Stomach (tissue), 9 donors: ENCODE data around the gene UBAP2. TPM values are rescaled to one million over a fixed set of nuclear protein-coding genes. Genes with fewer than 3 reads are reported as not detected.

Experiments used
- DNase-seq, 2 donors: peaks; one replicate each; pipeline versions ENCODE4 v3.0.0 to v3.0.0-alpha.2; 2013 to 2019
- H3K27ac ChIP-seq, 5 donors: fragments of 200-600 bp in 4 of 5; sonication (generic) in 4 of 5; one replicate each; pipeline ENCODE4 v1.5.1; 2013 to 2019; ENCODE audit warnings: mild to moderate bottlenecking in 1 of 5, moderate library complexity in 1 of 5
- H3K27me3 ChIP-seq, 3 donors: fragments of 200-600 bp; sonication (generic); one replicate each; pipeline ENCODE4 v1.5.1; 2017 to 2019; ENCODE audit warnings: mixed run types in 1 of 3
- H3K36me3 ChIP-seq, 4 donors: fragments of 200-600 bp; sonication (generic); 1 replicate in 3 of 4; 2 replicates in 1 of 4; pipeline ENCODE4 v1.5.1; 2016 to 2019
- H3K4me1 ChIP-seq, 4 donors: fragments of 200-600 bp; sonication (generic); one replicate each; pipeline ENCODE4 v1.5.1; 2016 to 2019
- H3K4me3 ChIP-seq, 4 donors: fragments of 200-600 bp; sonication (generic) in 3 of 4; one replicate each; pipeline ENCODE4 v1.5.1; 2016 to 2019; ENCODE audit warnings: mild to moderate bottlenecking in 1 of 4
- H3K9me3 ChIP-seq, 4 donors: fragments of 200-600 bp; sonication (generic); one replicate each; pipeline ENCODE4 v1.5.1; 2016 to 2019
- EP300 ChIP-seq: sonication (generic); formaldehyde crosslinking; IDR thresholded peaks from one replicate; pipeline ENCODE4 v1.6.1; 2017; ENCODE audit warnings: antibody characterized with exemption
- POLR2A ChIP-seq, 4 donors: fragments of 450-650 bp; IDR thresholded peaks; one replicate each; pipeline ENCODE4 v1.6.1; 2016; ENCODE audit warnings: antibody characterized with exemption in 4 of 4, control low read depth in 2 of 4, mild to moderate bottlenecking in 1 of 4, moderate library complexity in 1 of 4
- POLR2AphosphoS5 ChIP-seq, 3 donors: sonication (generic); formaldehyde crosslinking; IDR thresholded peaks; one replicate each; pipeline ENCODE4 v1.6.1; 2016; ENCODE audit warnings: antibody characterized with exemption in 3 of 3
- WGBS, 5 donors: extraction: QIAGEN DNeasy Blood & Tissue Kit in 3 of 5; methylation state at CpG; one replicate each; pipeline versions ENCODE4 v1.1.5 to v1.1.7; 2013 to 2018; 5-methylcytosine and 5-hydroxymethylcytosine counted together
- intact Hi-C: fragments of 100-400 bp; cut with DNase I; formaldehyde crosslinking; loops from one replicate; pipeline ENCODE4 v1.15.1; 2023; ENCODE audit warnings: low total_unique reads
- polyA plus RNA-seq, 3 donors: library from polyadenylated mRNA; stranded (reverse); fragments of 200-250 nt; gene quantifications; one replicate each; pipeline ENCODE4 v1.2.3, GENCODE V29; 2013
- total RNA-seq, 5 donors: library from RNA; depleted of rRNA; stranded (reverse); fragments of >200 nt; gene quantifications; one replicate each; pipeline versions ENCODE4 v1.1.0 to v1.2.3, GENCODE V29; 2014 to 2016
- TF ChIP-seq, protein P1 (sequence below), 7 experiments: fragments of 450-650 bp in 4 of 7; fragments of 200-600 bp in 3 of 7; sonication (generic) in 3 of 7; IDR thresholded peaks; one replicate each; pipeline ENCODE4 v1.5.1; 2016 to 2019; ENCODE audit warnings: antibody characterized with exemption in 7 of 7, control low read depth in 2 of 7, mild to moderate bottlenecking in 1 of 7
- donor health status: healthy with polysubstance abuse.
- donor health status: Bipolar disorder and iron deficiency.
- donor health status: healthy.

The UBAP2 gene
- total and polyA plus RNA-seq, 8 donors, result 7.0 to 82.9 (median 20.2) TPM

- no peaks in the 10 kb centered on the region for H3K27me3 ChIP-seq
- no peak for DNase-seq
- no peak overlapping the region for H3K4me3 ChIP-seq
- intact Hi-C loops, result loop anchor here (10.0 kb wide), 1 partner anchor 52 kb away; no protein-coding TSS in a partner anchor
- H3K4me1 ChIP-seq, result peaks cover 0 to 22% (median 9%) of the 10 kb centered on the region in 4 donors
- H3K9me3 ChIP-seq, result no peaks in the 10 kb centered on the region
- peaks cover 35 to 95% (median 85%) of the 10 kb centered on the region in 4 donors for H3K36me3 ChIP-seq
- TF ChIP-seq EP300 (no peak), POLR2A (IDR thresholded peaks at IDR 0.05) (no peak), POLR2AphosphoS5 (IDR thresholded peaks at IDR 0.05) (no peak)
- TF ChIP-seq, protein P1, sequence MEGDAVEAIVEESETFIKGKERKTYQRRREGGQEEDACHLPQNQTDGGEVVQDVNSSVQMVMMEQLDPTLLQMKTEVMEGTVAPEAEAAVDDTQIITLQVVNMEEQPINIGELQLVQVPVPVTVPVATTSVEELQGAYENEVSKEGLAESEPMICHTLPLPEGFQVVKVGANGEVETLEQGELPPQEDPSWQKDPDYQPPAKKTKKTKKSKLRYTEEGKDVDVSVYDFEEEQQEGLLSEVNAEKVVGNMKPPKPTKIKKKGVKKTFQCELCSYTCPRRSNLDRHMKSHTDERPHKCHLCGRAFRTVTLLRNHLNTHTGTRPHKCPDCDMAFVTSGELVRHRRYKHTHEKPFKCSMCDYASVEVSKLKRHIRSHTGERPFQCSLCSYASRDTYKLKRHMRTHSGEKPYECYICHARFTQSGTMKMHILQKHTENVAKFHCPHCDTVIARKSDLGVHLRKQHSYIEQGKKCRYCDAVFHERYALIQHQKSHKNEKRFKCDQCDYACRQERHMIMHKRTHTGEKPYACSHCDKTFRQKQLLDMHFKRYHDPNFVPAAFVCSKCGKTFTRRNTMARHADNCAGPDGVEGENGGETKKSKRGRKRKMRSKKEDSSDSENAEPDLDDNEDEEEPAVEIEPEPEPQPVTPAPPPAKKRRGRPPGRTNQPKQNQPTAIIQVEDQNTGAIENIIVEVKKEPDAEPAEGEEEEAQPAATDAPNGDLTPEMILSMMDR (IDR thresholded peaks at IDR 0.05), result no peak
- H3K27ac ChIP-seq, result no peak overlapping the region
- WGBS, 5 donors, result 92 to 95% (median 94%) methylated on average over 9 of the region's 9 CpGs
Measured at GRCh38 chr9:33917036-33917435, 131.7 kb downstream of the UBAP2 start.

DNA sequence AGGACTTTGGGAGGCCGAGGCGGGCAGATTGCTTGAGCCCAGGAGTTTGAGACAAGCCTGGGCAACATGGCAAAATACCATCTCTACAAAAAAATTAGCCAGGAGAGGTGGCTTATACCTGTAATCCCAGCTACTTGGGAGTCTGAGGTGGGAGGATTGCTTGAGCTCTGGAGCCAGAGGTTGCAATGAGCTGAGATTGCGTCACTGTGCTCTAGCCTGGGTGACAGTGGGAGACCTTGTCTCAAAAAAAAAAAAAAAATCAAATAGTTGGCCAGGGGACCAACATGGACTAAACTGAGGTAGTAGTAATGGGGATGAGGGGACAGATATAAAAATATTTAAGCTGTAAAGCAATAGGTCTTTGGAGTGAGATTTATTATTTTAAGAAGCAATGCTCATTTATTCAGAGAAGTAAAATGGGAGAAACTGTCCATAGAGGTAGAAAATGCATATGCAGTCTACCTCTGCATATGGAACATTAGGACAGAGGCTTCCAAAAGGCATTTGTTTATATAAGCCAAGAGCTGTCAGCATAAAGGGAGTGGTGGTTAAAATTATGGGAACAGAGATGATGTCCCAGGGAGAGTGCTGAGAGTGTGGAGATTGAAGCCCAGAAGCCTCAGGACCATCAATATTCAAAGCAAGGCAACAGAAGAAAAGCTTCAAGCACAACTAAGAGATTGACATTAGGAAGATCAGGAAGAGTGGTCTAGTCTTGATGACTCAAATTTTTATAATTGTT is 133.6 kb downstream of the UBAP2 start:
- H3K9me3 ChIP-seq, result no peaks in the 10 kb centered on the region
- H3K27me3 ChIP-seq, result no peaks in the 10 kb centered on the region
- H3K27ac ChIP-seq, result no peak overlapping the region
- TF ChIP-seq POLR2AphosphoS5 (IDR thresholded peaks at IDR 0.05) (no peak), EP300 (no peak)
- TF ChIP-seq, protein P1 (IDR thresholded peaks at IDR 0.05), result no peak
- intact Hi-C loops, result loop anchor here (10.0 kb wide), 1 partner anchor 50 kb away; no protein-coding TSS in a partner anchor
- peaks cover 32 to 77% (median 68%) of the 10 kb centered on the region in 4 donors for H3K36me3 ChIP-seq
- peaks cover 0 to 25% (median 10%) of the 10 kb centered on the region in 4 donors for H3K4me1 ChIP-seq
- no peak overlapping the region for H3K4me3 ChIP-seq
- no peak for DNase-seq
- WGBS, 5 donors, result 77 to 100% (median 97%) methylated on average over 3 of the region's 3 CpGs

- WGBS, 5 donors, result 90 to 96% (median 94%) methylated on average over 1 of the region's 1 CpG
- no peaks in the 10 kb centered on the region for H3K9me3 ChIP-seq
Measured at GRCh38 chr9:33913541-33913940, 135.1 kb downstream of the UBAP2 start.

DNA sequence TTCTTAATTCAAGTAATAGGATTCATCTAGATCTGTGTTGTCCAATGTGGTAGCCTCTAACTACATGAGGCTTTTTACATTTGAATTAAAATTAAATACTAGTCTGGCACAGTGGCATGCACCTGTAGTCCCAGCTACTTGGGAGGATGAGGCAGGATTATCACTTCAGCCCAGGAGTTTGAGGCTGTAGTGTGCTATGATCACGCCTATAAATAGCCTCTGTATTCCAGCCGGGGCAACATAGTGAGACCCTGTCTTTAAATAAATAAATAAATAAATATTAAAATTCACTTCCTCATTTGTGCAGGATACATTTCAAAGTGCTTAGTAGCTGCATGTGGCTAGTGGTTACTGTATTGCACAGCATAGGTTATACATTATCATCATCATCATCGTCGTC is 139.9 kb downstream of the UBAP2 start:
- Histone ChIP-seq H3K36me3 (peaks cover 8 to 32% (median 20%) of the 10 kb centered on the region in 4 donors), H3K4me1 (peaks cover 0 to 43% (median 18%) of the 10 kb centered on the region in 4 donors), H3K4me3 (no peak overlapping the region), H3K27ac (no peak overlapping the region), H3K27me3 (no peaks in the 10 kb centered on the region), H3K9me3 (no peaks in the 10 kb centered on the region)
- no peak for DNase-seq
- TF ChIP-seq EP300, result no peak
- intact Hi-C loops, result no loop called here
- WGBS, 5 donors, result 93 to 96% (median 95%) methylated on average over 4 of the region's 4 CpGs

More at GRCh38 chr9:33913541-33913940, 135.1 kb downstream of the UBAP2 start:
- Histone ChIP-seq H3K27me3 (no peaks in the 10 kb centered on the region), H3K4me3 (no peak overlapping the region), H3K4me1 (peaks cover 0 to 25% (median 7%) of the 10 kb centered on the region in 4 donors), H3K27ac (no peak overlapping the region), H3K36me3 (peaks cover 25 to 62% (median 54%) of the 10 kb centered on the region in 4 donors)
- intact Hi-C loops, result loop anchor here (10.0 kb wide), 1 partner anchor 49 kb away; no protein-coding TSS in a partner anchor
- no peak for DNase-seq
- TF ChIP-seq POLR2A (IDR thresholded peaks at IDR 0.05), result no peak
- TF ChIP-seq EP300, result no peak
- no peak for TF ChIP-seq POLR2AphosphoS5 (IDR thresholded peaks at IDR 0.05)
- TF ChIP-seq, protein P1 (IDR thresholded peaks at IDR 0.05), result no peak

DNA sequence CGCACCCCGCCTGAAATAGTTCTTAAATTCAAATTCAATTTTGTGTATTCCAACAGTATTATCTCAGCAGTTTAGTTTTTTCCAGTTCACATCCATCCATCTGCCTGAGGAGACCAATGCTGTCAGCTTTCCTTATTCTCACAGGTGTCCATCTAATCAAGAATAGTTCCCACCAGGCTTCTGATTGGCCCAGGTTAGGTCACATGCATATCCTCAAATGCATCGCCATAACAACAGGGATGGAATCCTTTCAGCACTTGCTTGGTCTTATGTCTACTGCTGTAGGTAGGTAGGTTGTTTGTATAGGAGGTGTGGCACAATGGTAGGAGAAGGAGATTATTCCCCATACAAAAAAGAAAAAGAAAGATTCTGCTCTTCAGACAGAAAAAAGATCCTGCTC is 140.6 kb downstream of the UBAP2 start:
- Histone ChIP-seq H3K36me3 (peaks cover 4 to 26% (median 13%) of the 10 kb centered on the region in 4 donors), H3K27ac (no peak overlapping the region), H3K4me1 (peaks cover 0 to 43% (median 21%) of the 10 kb centered on the region in 4 donors), H3K4me3 (no peak overlapping the region), H3K9me3 (no peaks in the 10 kb centered on the region), H3K27me3 (no peaks in the 10 kb centered on the region)
- 95 to 100% (median 98%) methylated on average over 3 of the region's 3 CpGs for WGBS, 5 donors
- intact Hi-C loops, result no loop called here
- no peak for TF ChIP-seq POLR2AphosphoS5 (IDR thresholded peaks at IDR 0.05)
- TF ChIP-seq POLR2A (IDR thresholded peaks at IDR 0.05), result no peak
- TF ChIP-seq, protein P1 (IDR thresholded peaks at IDR 0.05), result no peak
- no peak for TF ChIP-seq EP300
- DNase-seq, result no peak
